Measurements from ENCODE around the gene DNHD1. TPM values are rescaled to one million over a fixed set of nuclear protein-coding genes. Genes with fewer than 3 reads are reported as not detected.
"Not testable (repeated sequence)": the region's sequence is repeated elsewhere in the genome, so short reads cannot be mapped to it uniquely, and the experiment has no call there.

Gene DNHD1
- total RNA-seq, 1 donor from 2014 or later = 4.7 TPM

DNA sequence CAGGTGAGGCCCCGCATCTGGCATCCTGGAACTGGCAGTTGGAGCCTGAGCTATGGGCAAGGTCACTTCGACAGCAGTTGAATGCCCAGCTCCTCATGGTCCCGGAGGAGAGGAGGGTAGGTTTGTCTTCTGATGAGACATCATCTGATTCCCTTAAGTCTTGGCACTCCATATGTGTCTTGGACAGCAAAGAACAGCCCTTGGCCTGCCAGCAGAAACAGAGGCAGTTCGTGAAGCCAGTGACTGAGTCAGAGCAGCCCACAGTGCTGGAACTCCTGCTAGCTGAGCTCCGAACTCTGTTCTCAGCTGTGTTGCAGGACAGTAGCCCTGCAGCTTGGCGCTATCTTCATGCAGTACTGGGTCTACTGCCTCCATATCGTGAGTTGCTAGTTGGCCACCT lies 1.0 kb downstream of the DNHD1 start:
- no peak overlapping the region for H3K27ac ChIP-seq (ENCODE audit: low read depth, low read length)
- no peaks in the 10 kb centered on the region for H3K9me3 ChIP-seq (ENCODE audit: control insufficient read depth in 3 of 3, low read length in 3 of 3)
- H3K4me1 ChIP-seq (ENCODE audit: control insufficient read depth in 3 of 3, insufficient read depth in 3 of 3, low read length in 3 of 3) = peaks cover 3 to 10% (median 5%) of the 10 kb centered on the region in 3 donors
- no peak overlapping the region for H3K9ac ChIP-seq (ENCODE audit: low read depth in 1 of 3, low read length in 3 of 3)
- H3K27me3 ChIP-seq (ENCODE audit: control insufficient read depth in 3 of 3, insufficient read depth in 3 of 3, low read length in 3 of 3) = no peaks in the 10 kb centered on the region
- H3K36me3 ChIP-seq (ENCODE audit: control insufficient read depth in 3 of 3, insufficient read depth in 3 of 3, low read length in 3 of 3) = peaks cover 15 to 24% (median 21%) of the 10 kb centered on the region in 3 donors
- H3K4me3 ChIP-seq (ENCODE audit: low read length in 3 of 3) = no peak overlapping the region

- Histone ChIP-seq H3K36me3 (ENCODE audit: control insufficient read depth in 3 of 3, insufficient read depth in 3 of 3, low read length in 3 of 3) (peaks cover 18 to 22% (median 21%) of the 10 kb centered on the region in 3 donors), H3K27me3 (ENCODE audit: control insufficient read depth in 3 of 3, insufficient read depth in 3 of 3, low read length in 3 of 3) (no peaks in the 10 kb centered on the region), H3K4me3 (ENCODE audit: low read length in 3 of 3) (no peak overlapping the region), H3K4me1 (ENCODE audit: control insufficient read depth in 3 of 3, insufficient read depth in 3 of 3, low read length in 3 of 3) (peaks cover 3 to 10% (median 5%) of the 10 kb centered on the region in 3 donors), H3K9me3 (ENCODE audit: control insufficient read depth in 3 of 3, low read length in 3 of 3) (no peaks in the 10 kb centered on the region), H3K27ac (ENCODE audit: low read depth, low read length) (no peak overlapping the region), H3K9ac (ENCODE audit: low read depth in 1 of 3, low read length in 3 of 3) (no peak overlapping the region)
These were observed 1.5 kb downstream of the DNHD1 start for GRCh38 chr11:6498544-6498943.

DNA sequence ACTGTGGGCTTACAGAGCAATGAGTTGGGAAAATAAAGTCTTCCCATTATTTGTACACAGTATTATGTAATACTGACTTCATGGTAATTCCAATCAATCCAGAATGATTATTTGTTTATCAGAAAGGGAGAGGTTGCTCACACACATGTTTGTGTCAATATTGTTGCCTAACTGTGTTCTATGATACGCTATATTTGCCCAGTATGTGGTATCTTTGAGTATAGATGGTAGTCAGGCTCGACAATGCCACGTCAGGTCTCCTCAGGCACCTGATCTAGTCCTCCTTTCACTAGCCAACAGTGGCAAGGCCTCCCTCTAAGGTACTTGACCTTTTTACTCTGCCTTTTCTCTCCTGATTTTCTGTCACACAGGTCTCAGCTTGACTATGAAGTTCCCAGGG lies 5.3 kb downstream of the DNHD1 start:
- no peaks in the 10 kb centered on the region for H3K9me3 ChIP-seq (ENCODE audit: control insufficient read depth in 3 of 3, low read length in 3 of 3)
- H3K4me1 ChIP-seq (ENCODE audit: control insufficient read depth in 3 of 3, insufficient read depth in 3 of 3, low read length in 3 of 3) = peaks cover 3 to 10% (median 5%) of the 10 kb centered on the region in 3 donors
- no peak overlapping the region for H3K27ac ChIP-seq (ENCODE audit: low read depth, low read length)
- H3K4me3 ChIP-seq (ENCODE audit: low read length in 3 of 3) = no peak overlapping the region
- no peak overlapping the region for H3K9ac ChIP-seq (ENCODE audit: low read depth in 1 of 3, low read length in 3 of 3)
- H3K27me3 ChIP-seq (ENCODE audit: control insufficient read depth in 3 of 3, insufficient read depth in 3 of 3, low read length in 3 of 3) = no peaks in the 10 kb centered on the region
- peaks cover 20 to 25% (median 24%) of the 10 kb centered on the region in 3 donors for H3K36me3 ChIP-seq (ENCODE audit: control insufficient read depth in 3 of 3, insufficient read depth in 3 of 3, low read length in 3 of 3)

- Histone ChIP-seq H3K27me3 (ENCODE audit: control insufficient read depth in 3 of 3, insufficient read depth in 3 of 3, low read length in 3 of 3) (no peaks in the 10 kb centered on the region), H3K27ac (ENCODE audit: low read depth, low read length) (no peak overlapping the region), H3K4me3 (ENCODE audit: low read length in 3 of 3) (no peak overlapping the region), H3K36me3 (ENCODE audit: control insufficient read depth in 3 of 3, insufficient read depth in 3 of 3, low read length in 3 of 3) (peaks cover 10 to 17% (median 13%) of the 10 kb centered on the region in 3 donors), H3K9me3 (ENCODE audit: control insufficient read depth in 3 of 3, low read length in 3 of 3) (no peaks in the 10 kb centered on the region), H3K9ac (ENCODE audit: low read depth in 1 of 3, low read length in 3 of 3) (no peak overlapping the region), H3K4me1 (ENCODE audit: control insufficient read depth in 3 of 3, insufficient read depth in 3 of 3, low read length in 3 of 3) (peaks cover 0 to 5% (median 0%) of the 10 kb centered on the region in 3 donors)
These were observed 7.1 kb downstream of the DNHD1 start for GRCh38 chr11:6504166-6504565.

- H3K4me1 ChIP-seq (ENCODE audit: control insufficient read depth in 3 of 3, insufficient read depth in 3 of 3, low read length in 3 of 3) = no peaks in the 10 kb centered on the region
- no peaks in the 10 kb centered on the region for H3K27me3 ChIP-seq (ENCODE audit: control insufficient read depth in 3 of 3, insufficient read depth in 3 of 3, low read length in 3 of 3)
- H3K4me3 ChIP-seq (ENCODE audit: low read length in 3 of 3) = no peak overlapping the region
- H3K27ac ChIP-seq (ENCODE audit: low read depth, low read length) = no peak overlapping the region
- no peak overlapping the region for H3K9ac ChIP-seq (ENCODE audit: low read depth in 1 of 3, low read length in 3 of 3)
- peaks cover 10 to 17% (median 13%) of the 10 kb centered on the region in 3 donors for H3K36me3 ChIP-seq (ENCODE audit: control insufficient read depth in 3 of 3, insufficient read depth in 3 of 3, low read length in 3 of 3)
- H3K9me3 ChIP-seq (ENCODE audit: control insufficient read depth in 3 of 3, low read length in 3 of 3) = no peaks in the 10 kb centered on the region
These were observed 8.6 kb downstream of the DNHD1 start for GRCh38 chr11:6505577-6506240.

DNA sequence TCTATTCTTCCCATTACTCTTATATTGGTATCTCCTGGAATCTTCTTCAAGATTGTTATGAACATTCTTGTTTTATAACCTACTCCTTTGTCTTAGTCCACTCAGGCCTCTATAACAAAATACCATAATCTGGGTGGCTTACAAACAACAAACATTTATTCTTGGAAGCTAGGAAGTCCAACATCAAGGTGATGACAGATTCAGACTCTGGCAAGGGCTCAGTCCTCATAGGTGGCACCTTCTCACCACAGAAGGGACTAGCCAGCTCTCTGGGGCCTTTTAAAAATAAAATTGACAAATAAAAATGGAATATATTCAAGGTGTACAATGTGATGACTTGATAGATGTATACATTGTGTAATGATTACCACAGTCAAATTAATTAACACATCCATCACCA lies 19.8 kb downstream of the DNHD1 start:
- H3K36me3 ChIP-seq (ENCODE audit: control insufficient read depth in 3 of 3, insufficient read depth in 3 of 3, low read length in 3 of 3) = peaks cover 5 to 13% (median 7%) of the 10 kb centered on the region in 3 donors
- H3K4me1 ChIP-seq (ENCODE audit: control insufficient read depth in 3 of 3, insufficient read depth in 3 of 3, low read length in 3 of 3) = no peaks in the 10 kb centered on the region
- no peaks in the 10 kb centered on the region for H3K27me3 ChIP-seq (ENCODE audit: control insufficient read depth in 3 of 3, insufficient read depth in 3 of 3, low read length in 3 of 3)
- H3K27ac ChIP-seq (ENCODE audit: low read depth, low read length) = no peak overlapping the region
- H3K9me3 ChIP-seq (ENCODE audit: control insufficient read depth in 3 of 3, low read length in 3 of 3) = no peaks in the 10 kb centered on the region
- H3K4me3 ChIP-seq (ENCODE audit: low read length in 3 of 3) = no peak overlapping the region
- no peak overlapping the region for H3K9ac ChIP-seq (ENCODE audit: low read depth in 1 of 3, low read length in 3 of 3)

DNA sequence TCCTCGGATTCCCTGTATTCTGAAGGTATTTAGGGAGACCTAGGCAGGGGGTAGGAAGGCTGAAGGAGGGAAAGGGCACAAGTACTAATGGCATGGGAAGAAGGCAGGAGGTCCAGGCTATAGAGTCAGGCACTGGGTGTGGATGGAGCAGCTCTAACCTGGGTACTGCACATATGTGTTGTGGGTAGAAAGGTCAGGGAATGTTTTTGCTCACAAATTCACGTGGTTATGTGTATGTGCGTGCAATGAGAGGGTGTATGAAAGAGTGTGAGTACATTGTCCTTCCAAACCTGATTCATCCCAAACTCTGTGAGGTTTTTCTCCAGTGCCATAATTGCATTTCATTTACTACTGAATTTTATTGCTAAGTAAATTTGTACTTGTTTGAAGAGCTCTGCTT lies 23.2 kb downstream of the DNHD1 start:
- Histone ChIP-seq H3K4me3 (ENCODE audit: low read length in 3 of 3) (no peak overlapping the region), H3K9ac (ENCODE audit: low read depth in 1 of 3, low read length in 3 of 3) (no peak overlapping the region), H3K36me3 (ENCODE audit: control insufficient read depth in 3 of 3, insufficient read depth in 3 of 3, low read length in 3 of 3) (peaks cover 5 to 13% (median 7%) of the 10 kb centered on the region in 3 donors), H3K4me1 (ENCODE audit: control insufficient read depth in 3 of 3, insufficient read depth in 3 of 3, low read length in 3 of 3) (no peaks in the 10 kb centered on the region), H3K27me3 (ENCODE audit: control insufficient read depth in 3 of 3, insufficient read depth in 3 of 3, low read length in 3 of 3) (no peaks in the 10 kb centered on the region), H3K9me3 (ENCODE audit: control insufficient read depth in 3 of 3, low read length in 3 of 3) (no peaks in the 10 kb centered on the region), H3K27ac (ENCODE audit: low read depth, low read length) (no peak overlapping the region)

GRCh38 chr11:6521946-6522345 lies 24.9 kb downstream of the DNHD1 start:
- peaks cover 5 to 13% (median 7%) of the 10 kb centered on the region in 3 donors for H3K36me3 ChIP-seq (ENCODE audit: control insufficient read depth in 3 of 3, insufficient read depth in 3 of 3, low read length in 3 of 3)
- H3K27me3 ChIP-seq (ENCODE audit: control insufficient read depth in 3 of 3, insufficient read depth in 3 of 3, low read length in 3 of 3); H3K27ac ChIP-seq (ENCODE audit: low read depth, low read length); H3K4me3 ChIP-seq (ENCODE audit: low read length in 3 of 3); H3K9ac ChIP-seq (ENCODE audit: low read depth in 1 of 3, low read length in 3 of 3); H3K9me3 ChIP-seq (ENCODE audit: control insufficient read depth in 3 of 3, low read length in 3 of 3); H3K4me1 ChIP-seq (ENCODE audit: control insufficient read depth in 3 of 3, insufficient read depth in 3 of 3, low read length in 3 of 3): not testable (repeated sequence)

- Histone ChIP-seq H3K9ac (ENCODE audit: low read depth in 1 of 3, low read length in 3 of 3) (peak overlapping the region in 1 of 3 donors; percentile 17), H3K36me3 (ENCODE audit: control insufficient read depth in 3 of 3, insufficient read depth in 3 of 3, low read length in 3 of 3) (peaks cover 6 to 12% (median 10%) of the 10 kb centered on the region in 3 donors), H3K9me3 (ENCODE audit: control insufficient read depth in 3 of 3, low read length in 3 of 3) (no peaks in the 10 kb centered on the region), H3K4me1 (ENCODE audit: control insufficient read depth in 3 of 3, insufficient read depth in 3 of 3, low read length in 3 of 3) (no peaks in the 10 kb centered on the region), H3K27me3 (ENCODE audit: control insufficient read depth in 3 of 3, insufficient read depth in 3 of 3, low read length in 3 of 3) (no peaks in the 10 kb centered on the region), H3K4me3 (ENCODE audit: low read length in 3 of 3) (no peak overlapping the region), H3K27ac (ENCODE audit: low read depth, low read length) (no peak overlapping the region)
These were observed 26.2 kb downstream of the DNHD1 start for GRCh38 chr11:6523253-6523652.

DNA sequence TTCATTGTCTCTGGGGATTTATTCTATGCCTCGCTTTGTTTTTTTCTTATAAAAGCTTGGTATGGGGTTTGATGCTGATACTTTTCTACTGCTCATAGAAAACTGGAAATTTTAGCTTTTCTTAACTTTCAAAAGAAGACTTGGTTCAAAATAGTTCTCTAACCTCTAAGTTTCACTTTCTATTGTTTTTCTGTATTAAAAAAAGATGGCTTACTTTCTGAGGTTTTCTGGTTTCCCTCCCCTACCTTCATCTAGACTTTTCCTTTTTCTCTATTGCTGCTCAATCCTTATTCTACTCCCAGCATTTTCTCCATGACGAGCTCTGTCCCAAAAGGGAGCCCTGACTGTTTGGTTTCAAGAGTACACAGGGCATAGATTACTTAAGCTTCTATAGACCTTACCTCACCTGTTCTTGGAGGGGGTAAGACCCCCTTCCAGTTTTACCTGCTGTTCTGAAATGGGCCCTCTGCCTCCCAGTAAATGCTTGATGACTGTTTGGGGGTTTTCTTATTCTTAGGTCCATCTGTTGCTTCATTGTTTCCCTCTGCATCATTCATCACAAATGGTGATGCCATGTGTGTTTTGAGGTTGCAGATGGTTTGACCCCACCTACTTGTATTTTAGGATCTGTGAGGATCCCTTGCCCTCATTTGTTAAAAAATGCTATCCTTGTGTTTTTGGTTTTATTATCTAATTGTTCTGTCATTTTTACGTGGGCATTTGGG lies 29.5 kb downstream of the DNHD1 start:
- H3K27ac ChIP-seq (ENCODE audit: low read depth, low read length) = no peak overlapping the region

More for the DNA sequence above, 29.5 kb downstream of the DNHD1 start:
- no peaks in the 10 kb centered on the region for H3K27me3 ChIP-seq (ENCODE audit: control insufficient read depth in 3 of 3, insufficient read depth in 3 of 3, low read length in 3 of 3)
- H3K36me3 ChIP-seq (ENCODE audit: control insufficient read depth in 3 of 3, insufficient read depth in 3 of 3, low read length in 3 of 3) = peaks cover 3 to 11% (median 7%) of the 10 kb centered on the region in 3 donors
- no peaks in the 10 kb centered on the region for H3K9me3 ChIP-seq (ENCODE audit: control insufficient read depth in 3 of 3, low read length in 3 of 3)
- H3K4me1 ChIP-seq (ENCODE audit: control insufficient read depth in 3 of 3, insufficient read depth in 3 of 3, low read length in 3 of 3) = no peaks in the 10 kb centered on the region
- H3K4me3 ChIP-seq (ENCODE audit: low read length in 3 of 3) = no peak overlapping the region
- H3K9ac ChIP-seq (ENCODE audit: low read depth in 1 of 3, low read length in 3 of 3) = peak overlapping the region in 1 of 3 donors; percentile 7
